Endothelial cell of hepatic sinusoid (primary cell): ENCODE data around the gene SCNN1G.

Experiments used
- in situ Hi-C: cut with HindIII; loops from 2 replicates; pipeline ENCODE4 v1.10.0; 2017; ENCODE audit warnings: low sequenced_read_pairs

The SCNN1G gene

DNA sequence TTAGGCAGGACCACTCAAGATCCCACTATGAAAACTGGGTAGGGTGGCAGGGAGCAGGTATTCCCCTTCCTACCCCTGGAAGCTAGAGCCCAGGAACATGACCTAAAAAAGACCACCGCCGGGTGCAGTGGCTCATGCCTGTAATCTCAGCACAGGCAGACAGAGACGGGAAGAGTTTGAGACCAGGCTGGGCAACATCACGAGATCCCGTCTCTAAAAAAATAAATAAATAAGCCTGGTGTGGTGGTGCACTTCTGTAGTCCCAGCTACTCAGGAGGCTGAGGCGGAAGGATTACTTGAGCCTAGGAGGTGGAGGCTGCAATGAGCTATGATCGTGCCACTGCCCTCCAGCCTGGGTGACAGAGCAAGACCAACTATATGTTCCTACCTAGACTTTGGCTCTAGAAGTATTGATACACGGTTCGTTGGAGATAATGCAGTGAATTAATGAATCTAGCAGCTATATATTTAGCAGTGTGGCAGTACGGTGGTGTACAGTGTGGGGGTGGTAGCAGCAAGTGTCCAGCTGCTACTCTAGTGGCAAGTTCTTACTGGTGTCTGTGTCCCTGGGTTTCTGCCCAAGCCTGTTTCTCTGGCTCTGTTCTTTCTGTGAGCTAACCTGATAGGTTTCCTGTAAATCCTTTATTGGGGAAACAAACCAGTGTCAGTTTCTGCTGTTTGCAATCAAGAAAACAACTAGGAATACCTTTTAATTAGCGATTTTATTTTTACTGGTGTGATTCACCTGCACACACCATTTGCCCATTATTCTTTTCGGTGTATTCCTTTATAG lies 30.0 kb upstream of the SCNN1G start:
- in situ Hi-C loops, result loop anchor here (25.0 kb wide), 2 partner anchors 90 to 285 kb away; no protein-coding TSS in a partner anchor

DNA sequence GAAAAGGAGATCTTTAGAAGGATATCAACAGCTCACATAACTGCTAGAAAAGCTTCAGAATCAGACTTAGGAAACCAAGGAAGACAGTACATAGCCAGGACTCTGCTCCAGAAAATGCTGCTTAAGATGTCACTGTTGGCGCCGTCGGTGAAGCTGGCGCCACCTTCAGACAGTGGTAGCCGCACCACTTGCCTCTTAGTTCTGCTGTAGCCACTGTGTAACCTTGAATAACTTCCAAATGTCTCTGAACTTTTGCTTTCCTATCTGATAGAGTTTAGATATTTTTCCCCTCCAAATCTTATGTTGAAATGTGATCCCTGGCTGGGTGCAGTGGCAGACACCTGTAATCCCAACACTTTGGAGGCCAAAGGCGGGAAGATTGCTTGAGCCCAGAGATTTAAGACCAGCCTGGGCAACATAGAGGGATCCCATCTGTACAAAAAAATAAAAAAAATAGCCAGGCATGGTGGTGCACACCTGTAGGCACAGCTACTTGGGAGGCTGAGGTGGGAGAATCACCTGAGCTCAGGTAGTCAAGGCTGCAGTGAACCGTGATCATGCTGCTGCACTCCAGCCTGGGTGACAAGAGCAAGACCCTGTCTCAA lies 27.0 kb upstream of the SCNN1G start:
- in situ Hi-C loops, result loop anchor here (25.0 kb wide), 2 partner anchors 93 to 282 kb away; no protein-coding TSS in a partner anchor

DNA sequence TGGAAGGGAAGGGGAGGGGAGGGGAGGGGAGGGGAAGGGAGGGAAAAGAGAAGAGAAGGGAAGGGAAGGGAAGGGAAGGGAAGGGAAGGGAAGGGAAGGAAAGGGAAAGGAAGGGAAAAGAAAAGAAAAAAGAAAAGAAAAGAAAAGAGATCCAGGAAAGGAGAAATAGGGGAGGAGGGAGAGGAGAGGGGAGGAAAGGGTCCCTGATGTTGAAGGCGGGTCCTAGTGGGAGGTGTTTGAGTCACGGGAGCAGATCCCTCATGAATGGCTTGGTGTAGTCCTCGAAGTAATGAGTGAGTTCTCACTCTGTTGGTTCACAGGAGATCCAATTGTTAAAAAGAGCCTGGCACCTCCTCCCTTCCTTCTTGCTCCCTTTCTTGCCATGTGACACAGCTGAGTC lies 26.4 kb upstream of the SCNN1G start:
- in situ Hi-C loops, result loop anchor here (25.0 kb wide), 2 partner anchors 94 to 281 kb away; no protein-coding TSS in a partner anchor

DNA sequence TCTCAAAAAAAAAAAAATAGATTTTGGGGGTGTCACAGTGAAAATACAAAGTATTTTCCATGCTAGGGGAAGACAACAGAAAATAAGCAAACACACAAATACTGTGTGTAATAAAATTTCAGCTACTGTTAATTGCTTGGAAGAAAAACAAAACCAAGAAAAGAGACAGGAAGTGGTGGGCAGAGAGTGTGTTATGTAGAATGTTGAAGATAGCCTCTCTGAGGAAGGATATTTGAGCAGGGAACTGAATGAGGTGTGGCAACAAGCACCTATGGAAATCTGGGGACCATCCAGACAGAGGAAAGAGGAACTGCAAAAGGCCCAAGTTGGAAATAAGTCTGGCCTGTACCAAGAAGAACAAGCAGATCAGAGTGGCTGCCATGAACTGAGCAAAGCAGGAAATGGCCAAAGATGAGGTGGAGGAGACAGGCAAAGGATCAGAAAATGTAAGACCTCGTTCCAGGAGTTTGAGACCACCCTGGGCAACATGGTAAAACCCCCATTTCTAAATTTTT lies 25.5 kb upstream of the SCNN1G start:
- in situ Hi-C loops, result loop anchor here (25.0 kb wide), 2 partner anchors 95 to 280 kb away; no protein-coding TSS in a partner anchor

DNA sequence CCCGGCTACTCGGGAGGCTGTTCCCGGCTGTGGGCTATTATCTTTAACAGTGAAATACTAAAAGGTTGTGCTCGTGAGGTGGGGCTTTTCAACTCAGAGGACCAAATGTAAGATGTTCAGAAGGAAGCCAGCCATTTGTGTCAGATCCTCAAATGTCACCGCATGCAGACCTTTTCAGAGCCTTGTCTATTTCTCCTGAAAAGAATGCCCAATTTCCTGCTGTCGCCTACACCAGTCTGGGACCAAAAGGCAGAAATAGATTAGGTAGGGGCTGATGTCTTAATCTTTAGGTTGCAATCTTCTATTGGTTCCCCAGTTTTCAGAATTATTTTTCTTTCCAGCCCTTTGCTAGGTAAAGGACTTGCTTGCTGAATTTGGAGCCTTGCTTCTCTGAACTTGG lies 24.4 kb upstream of the SCNN1G start:
- in situ Hi-C loops, result loop anchor here (25.0 kb wide), 2 partner anchors 96 to 279 kb away; no protein-coding TSS in a partner anchor

DNA sequence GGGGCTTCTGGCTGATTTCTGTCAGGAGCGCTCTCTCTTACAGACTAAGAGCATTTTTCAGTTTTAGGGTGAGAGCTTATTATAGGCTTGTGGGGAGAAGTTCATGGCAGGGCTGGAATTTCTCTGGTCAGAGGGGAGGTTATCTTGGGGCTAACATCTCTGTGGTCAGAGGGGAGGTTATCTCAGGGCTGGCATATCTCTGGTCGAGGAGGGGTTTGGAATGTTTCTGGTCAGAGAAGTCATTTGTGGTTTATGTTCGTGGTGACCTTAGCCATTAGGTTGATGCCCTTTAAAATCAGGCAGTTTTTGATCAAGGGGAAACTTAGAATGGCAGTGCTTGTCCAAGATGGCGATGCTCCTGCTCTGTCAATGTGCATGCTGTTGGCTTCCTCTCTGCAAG lies 22.5 kb upstream of the SCNN1G start:
- in situ Hi-C loops, result loop anchor here (25.0 kb wide), 2 partner anchors 98 to 277 kb away; no protein-coding TSS in a partner anchor

DNA sequence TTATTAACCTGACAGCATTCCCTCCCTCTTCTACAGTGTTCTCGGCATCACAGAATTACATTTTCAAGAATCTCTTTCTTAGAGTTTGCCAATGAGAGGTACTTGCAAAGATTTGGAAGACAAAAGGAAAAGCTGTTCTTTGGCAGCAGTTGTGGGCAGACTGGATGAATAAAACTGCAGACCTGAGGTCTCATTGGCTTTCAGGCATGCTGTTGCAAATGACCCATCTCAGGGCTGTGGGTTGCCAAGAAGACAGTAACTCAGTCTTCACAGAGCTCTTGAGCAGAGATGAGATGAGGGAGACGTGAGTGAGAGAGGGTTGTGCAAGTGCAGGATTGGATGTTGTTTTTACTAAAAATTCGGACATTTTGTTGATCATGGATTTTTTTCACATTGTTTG lies 22.0 kb upstream of the SCNN1G start:
- in situ Hi-C loops, result loop anchor here (25.0 kb wide), 2 partner anchors 98 to 277 kb away; no protein-coding TSS in a partner anchor

DNA sequence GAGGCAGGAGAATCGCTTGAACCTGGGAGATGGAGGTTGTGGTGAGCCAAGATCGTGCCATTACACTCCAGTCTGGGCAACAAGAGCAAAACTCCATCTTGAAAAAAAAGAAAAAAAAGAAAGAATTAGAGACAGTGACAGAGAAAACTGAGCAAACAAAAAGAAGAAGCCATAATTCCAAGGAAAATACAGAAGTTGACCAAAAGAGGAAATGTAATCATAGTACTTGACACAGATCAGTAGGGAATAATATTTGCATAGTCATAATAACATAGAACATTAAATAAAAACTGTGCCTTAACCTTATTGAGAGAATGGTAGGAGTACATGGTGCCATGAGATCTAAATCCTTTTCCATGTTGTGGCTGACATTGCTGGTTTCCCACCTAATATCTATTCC lies 18.6 kb upstream of the SCNN1G start:
- in situ Hi-C loops, result loop anchor here (25.0 kb wide), 2 partner anchors 102 to 273 kb away; no protein-coding TSS in a partner anchor

DNA sequence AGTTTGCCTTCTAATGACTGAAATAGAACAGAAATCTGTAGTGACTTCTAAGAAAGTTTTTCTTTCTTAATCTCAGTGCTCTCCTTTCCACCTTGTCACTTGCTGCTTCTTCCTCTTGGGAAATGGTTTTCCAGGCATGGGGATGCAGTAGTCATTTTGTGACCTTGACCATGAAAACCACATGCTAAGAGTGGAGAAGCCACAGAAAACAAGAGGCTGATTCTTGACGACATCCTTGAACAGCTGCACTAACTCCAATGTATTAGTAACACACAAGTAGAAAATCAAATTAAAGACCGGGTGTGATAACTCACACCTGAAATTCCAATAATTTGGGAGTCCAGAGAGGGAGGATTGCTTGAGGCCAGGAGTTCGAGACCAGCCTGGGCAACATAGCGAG lies 17.8 kb upstream of the SCNN1G start:
- in situ Hi-C loops, result loop anchor here (25.0 kb wide), 2 partner anchors 102 to 273 kb away; no protein-coding TSS in a partner anchor

DNA sequence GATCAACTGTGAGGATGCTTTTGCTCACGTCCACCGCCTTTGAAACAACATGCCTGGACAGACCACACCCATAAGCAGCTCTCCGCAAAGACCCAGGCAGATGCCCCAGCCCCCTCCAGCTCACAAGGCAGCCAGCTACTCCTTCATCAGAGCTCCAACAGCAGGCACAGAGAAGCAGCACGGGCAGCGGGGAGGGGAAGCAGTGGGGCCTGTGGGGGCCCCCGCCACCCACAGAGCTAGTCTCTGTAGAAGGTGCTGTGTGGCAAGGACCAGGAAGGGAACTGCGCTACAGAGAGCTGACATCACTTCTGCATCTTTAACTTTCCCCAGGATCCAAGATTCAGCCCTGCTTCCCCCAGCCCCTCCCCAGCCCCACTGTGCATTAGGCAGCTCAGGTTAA lies 10.0 kb upstream of the SCNN1G start:
- in situ Hi-C loops, result loop anchor here (25.0 kb wide), 2 partner anchors 110 to 265 kb away; no protein-coding TSS in a partner anchor

DNA sequence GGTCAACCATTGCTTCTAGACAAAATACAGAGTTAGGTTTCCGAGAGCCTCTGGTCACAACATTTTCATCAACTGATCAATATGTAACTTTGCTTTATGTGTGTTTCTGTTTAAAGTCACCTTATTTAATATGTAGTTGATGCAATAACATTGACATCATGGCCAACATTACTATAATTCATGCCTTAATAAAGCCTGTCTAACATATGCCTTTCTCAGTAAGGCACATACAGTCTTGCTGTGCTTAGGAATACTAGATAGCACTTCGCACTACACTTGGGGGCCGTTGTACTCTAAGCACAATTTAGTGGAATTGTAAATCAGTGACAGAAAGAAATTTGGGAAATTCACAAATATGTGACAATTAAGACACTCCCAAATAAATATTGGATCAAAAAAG lies 9.6 kb upstream of the SCNN1G start:
- in situ Hi-C loops, result loop anchor here (25.0 kb wide), 2 partner anchors 111 to 264 kb away; no protein-coding TSS in a partner anchor

DNA sequence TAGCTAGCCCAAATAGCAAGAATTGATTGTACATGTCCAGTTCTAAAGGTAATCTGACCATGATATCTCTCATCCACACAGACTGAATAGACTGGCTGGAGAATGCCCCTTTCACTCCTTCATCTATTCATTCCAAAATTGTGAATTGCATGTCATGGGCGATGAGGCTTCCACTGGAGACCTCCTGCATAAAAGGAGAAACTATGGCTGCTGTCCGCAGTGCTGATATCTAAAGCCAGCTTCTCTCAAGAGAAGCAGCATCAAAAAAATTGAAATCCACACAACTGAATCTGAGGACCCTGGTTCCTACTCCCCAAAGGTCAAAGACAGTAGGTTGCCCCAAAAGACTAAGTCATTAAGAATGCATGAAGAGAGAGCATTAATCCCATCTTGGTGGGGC lies 7.9 kb upstream of the SCNN1G start:
- in situ Hi-C loops, result loop anchor here (25.0 kb wide), 2 partner anchors 112 to 263 kb away; no protein-coding TSS in a partner anchor

DNA sequence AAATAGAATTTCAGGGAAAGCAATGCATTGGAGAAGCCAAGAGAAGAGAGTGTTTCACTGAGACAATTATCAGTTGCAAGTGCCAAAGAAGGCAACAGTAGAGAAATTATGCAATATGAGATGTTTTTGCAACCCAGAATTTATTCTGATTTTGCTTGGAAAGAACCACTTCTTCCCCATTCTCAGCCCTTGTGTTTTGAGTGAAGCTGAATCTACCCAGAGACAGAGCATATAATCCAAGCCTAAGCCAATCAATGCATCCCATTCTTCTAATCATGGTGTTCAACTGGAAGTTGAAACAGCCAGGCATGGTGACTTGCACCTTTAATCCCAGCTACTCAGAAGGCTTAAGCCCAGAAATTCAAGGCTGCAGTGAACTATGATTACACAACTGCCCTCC lies 6.9 kb upstream of the SCNN1G start:
- in situ Hi-C loops, result no loop called here

DNA sequence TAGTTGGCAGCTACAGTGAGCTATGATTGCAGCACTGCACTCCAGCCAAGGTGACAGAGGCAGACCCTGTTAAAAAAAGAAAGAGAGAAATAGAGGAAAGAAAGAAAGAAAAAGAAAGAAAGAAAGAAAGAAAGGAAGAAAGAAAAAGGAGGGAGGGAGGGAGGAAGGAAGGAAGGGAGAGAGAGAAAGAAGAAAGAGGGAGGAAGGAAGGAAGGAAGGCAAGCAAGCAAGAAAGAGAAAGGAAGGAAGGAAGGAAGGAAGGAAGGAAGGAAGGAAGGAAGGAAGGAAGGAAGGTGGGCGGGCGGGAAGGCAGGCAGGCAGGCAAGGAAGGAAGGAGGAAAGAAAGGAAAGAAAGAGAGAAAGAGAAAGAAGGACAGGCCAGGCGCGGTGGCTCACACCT lies 1.0 kb upstream of the SCNN1G start:
- in situ Hi-C loops, result no loop called here

DNA sequence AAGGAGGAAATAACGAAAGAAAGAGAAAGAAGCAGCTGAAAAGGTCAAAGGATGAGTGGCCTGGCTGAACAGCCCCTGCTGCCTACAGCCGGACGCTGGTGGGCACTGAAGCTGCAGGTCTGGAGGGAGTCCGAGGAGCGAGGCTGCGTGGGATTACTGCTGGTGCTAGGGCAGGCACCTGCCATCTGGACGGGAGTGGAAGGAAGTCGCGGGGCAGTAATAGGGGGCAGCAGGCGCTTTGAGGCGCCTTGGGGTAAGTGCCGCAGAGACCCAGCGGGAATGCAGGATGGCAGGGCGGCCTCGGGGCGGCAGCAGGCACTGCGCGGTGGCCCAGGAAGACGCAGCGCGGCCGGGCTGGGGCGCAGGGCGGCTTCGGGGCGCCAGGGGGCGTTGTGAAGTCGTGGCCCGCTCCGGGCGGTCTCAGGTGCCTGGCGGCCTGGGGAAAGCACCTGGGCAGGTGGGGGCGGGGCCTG lies 303 bp upstream of the SCNN1G start:
- in situ Hi-C loops, result no loop called here

DNA sequence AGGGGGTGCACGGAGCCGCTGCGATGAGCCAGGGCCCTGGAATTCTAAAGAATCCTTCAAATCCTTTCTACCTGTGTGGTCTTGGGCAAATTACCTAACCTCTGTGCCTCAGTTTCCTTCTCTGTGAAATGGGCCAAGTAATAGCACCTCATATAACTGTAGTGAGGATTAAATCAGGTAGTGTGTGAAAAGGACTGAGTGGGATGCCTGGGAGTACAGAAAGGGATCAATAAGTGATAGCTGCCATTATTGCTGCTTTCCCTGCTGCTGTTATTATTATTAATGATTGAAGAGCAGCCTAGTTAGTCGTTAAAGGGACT lies 958 bp downstream of the SCNN1G start:
- in situ Hi-C loops, result no loop called here

DNA sequence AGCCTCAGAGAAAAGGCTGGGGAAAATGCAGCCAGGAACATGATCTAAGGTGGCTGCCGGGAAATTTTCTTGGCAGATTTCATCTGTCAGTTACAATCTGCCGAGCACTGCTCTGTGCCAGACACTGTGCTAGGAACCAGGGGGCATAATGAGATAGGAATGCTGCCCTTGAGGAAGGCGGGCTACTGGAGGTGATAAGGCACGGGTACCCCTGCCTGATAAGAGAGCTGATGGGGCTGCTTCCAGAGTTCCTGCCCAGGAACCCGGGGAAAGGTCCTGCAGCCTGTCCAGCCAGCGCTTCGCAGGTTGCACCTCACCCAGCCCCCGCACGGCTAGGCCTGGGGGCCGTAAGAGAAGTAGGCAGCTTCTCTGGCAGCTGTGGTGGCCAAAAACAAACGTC lies 3.1 kb downstream of the SCNN1G start:
- in situ Hi-C loops, result no loop called here

DNA sequence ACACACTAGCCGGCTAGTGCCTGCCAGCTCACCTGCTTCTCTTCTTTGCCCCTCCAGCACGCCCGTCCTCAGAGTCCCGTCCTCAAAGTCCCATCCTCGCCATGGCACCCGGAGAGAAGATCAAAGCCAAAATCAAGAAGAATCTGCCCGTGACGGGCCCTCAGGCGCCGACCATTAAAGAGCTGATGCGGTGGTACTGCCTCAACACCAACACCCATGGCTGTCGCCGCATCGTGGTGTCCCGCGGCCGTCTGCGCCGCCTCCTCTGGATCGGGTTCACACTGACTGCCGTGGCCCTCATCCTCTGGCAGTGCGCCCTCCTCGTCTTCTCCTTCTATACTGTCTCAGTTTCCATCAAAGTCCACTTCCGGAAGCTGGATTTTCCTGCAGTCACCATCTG lies 3.6 kb downstream of the SCNN1G start:
- in situ Hi-C loops, result no loop called here

DNA sequence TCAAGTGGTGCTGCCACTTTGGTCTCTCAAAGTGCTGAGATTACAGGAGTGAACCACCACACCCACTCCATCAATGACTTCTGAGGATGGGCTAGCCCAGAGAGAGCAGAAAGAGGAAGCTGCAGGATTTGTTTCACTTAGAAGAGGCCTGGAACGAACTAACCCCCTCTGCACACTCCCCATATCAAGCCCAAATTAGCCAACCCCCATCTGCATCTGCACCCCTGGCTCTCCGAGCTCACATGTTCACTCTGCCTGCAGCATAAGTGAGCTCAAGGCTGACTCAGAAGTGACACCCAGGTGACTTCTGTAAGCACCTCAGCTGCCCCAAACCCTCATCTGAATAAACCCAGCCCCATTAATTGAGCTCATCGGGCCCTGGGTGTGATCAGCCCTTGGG lies 4.8 kb downstream of the SCNN1G start:
- in situ Hi-C loops, result no loop called here

DNA sequence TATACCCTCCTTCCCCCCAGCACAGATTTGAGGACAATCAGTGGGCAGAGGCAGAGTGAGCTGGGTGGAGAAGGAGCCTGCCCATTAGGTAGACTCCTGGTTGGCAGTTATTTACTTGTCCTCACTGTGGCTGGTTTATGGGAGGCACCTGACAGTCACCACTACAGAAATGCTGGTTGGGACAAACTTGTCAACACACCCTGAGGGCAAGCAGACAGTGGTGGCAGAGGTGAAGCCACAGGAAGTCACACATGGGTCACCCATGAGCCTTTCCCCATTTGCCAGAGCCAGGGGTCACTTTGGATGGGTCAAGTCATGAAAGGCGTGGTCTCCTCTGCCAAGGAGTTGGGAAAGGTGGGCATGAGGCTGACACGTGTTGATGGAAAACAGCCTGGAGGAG lies 6.4 kb downstream of the SCNN1G start:
- in situ Hi-C loops, result no loop called here

DNA sequence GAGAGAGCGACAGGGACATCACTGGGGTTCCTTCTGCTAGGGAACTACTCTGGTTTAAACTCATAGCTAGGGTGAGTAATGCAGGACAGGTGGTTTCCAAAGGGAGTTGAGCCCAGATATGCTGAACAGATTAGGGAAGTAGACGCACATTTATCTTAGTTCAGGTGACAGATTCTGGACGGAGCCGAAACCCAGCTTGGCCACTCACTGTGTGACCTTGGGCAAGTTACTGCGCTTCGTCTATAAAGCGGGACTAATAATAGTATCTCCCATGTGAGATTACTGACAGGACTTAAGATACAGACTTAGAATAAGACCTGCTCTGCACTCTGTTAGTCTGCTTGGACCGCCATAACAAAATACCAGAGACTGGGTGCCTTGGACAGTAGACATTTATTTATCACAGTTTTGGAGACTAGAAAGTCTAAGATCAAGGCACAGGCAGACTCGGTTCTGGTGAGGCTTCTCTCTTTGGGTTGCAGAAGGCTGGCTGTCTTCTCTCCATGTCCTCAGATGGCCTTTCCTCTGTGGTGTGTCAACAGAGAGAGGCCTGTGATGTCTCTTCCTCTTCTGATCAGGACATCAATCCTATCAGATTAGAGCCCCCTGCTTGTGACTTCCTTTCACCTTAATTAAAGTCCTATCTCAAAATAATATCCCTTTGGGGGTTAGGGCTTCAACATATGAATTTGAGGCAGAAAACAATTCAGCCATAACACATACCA lies 12.1 kb downstream of the SCNN1G start:
- in situ Hi-C loops, result no loop called here
